ENCODE results near the gene GFRA1.

Gene GFRA1

GRCh38 chr10:116011929-116012328 is 261.1 kb downstream of the GFRA1 start:
- DNase-seq (ENCODE audit: low read depth, low spot score): no peak
- no peak overlapping the region for H3K27ac ChIP-seq

- no peak overlapping the region for H3K27ac ChIP-seq
- no peak for DNase-seq (ENCODE audit: low read depth, low spot score)
These were observed 265.6 kb downstream of the GFRA1 start for GRCh38 chr10:116007256-116007891.
